Measurements from ENCODE around the gene MAPK10. TPM values are rescaled to one million over a fixed set of nuclear protein-coding genes. Genes with fewer than 3 reads are reported as not detected.

The MAPK10 gene
- total and polyA plus RNA-seq, 2 donors (not counting 3 experiments of a cell fraction or from before 2014, with no cell fraction given): 0.17 TPM; not detected in 1

DNA sequence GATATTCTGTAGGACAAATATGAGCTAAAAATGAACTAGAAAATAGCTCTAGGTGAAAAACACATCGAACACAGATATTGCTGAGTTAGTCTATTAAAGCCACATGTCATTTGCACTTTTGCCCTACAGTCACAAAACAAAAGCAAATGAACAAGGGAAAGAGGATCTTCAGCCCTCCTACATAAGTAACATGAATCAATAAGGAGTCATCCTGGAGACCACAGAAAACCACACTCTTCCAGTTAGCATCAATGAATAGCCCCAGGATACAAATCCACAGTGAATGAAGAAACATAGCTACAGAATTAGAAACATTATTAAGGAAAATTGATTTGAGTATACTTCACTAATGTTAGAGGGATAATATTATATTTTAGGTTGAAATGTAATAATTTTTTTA lies 311.4 kb downstream of the MAPK10 start:
- Histone ChIP-seq H3K79me2 (ENCODE audit: control insufficient read depth, insufficient read depth, low read length) (no peaks in the 10 kb centered on the region), H3K27me3 (ENCODE audit: control insufficient read depth in 2 of 2, insufficient read depth in 2 of 2, low read length in 2 of 2) (peaks cover 6 to 17% of the 10 kb centered on the region in 2 experiments), H3K4me3 (replicated peaks in 1 of 3; ENCODE audit: insufficient read depth in 1 of 3, low read depth in 1 of 3, low read length in 3 of 3) (no peak overlapping the region), H3K9ac (replicated peaks; ENCODE audit: extremely low read depth, insufficient read depth, low read length) (no peak overlapping the region), H3K9me3 (replicated peaks; ENCODE audit: control insufficient read depth, insufficient read depth, low read length) (no peaks in the 10 kb centered on the region), H3K36me3 (ENCODE audit: control insufficient read depth in 2 of 2, extremely low read depth in 1 of 2, insufficient read depth in 2 of 2, low read length in 2 of 2) (no peaks in the 10 kb centered on the region), H3K9me1 (replicated peaks; ENCODE audit: control insufficient read depth, extremely low read depth, insufficient read depth, low read length) (no peaks in the 10 kb centered on the region), H4K20me1 (replicated peaks; ENCODE audit: control insufficient read depth, extremely low read depth, insufficient read depth, low read length) (no peaks in the 10 kb centered on the region), H3K4me1 (ENCODE audit: control insufficient read depth, extremely low read depth, insufficient read depth, low read length) (no peaks in the 10 kb centered on the region), H3K4me2 (ENCODE audit: insufficient read depth, low read length) (no peak overlapping the region), H3K27ac (ENCODE audit: insufficient read depth, low read depth, low read length) (no peak overlapping the region), H2AFZ (ENCODE audit: low read depth, low read length) (no peak overlapping the region)
- intact Hi-C loops (cut with micrococcal nuclease) (no loop called here), dilution Hi-C loops (cut with MboI; ENCODE audit: extremely low pct_ligation_motif_present, low sequenced_read_pairs) (no loop called here)
- BruUV-seq (replicated peaks): no TSS peak
- FAIRE-seq (no peak), DNase-seq (ENCODE audit: low read depth, low spot score) (no peak)
- TF ChIP-seq, protein P1, sequence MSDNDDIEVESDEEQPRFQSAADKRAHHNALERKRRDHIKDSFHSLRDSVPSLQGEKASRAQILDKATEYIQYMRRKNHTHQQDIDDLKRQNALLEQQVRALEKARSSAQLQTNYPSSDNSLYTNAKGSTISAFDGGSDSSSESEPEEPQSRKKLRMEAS (IDR thresholded peaks at IDR 0.05; ENCODE audit: insufficient read depth, insufficient read length): no peak
- TF ChIP-seq EZH2 (IDR thresholded peaks at IDR 0.05; ENCODE audit: borderline replicate concordance, low read depth, low read length, severe bottlenecking) (no peak), POLR2AphosphoS5 (IDR thresholded peaks at IDR 0.05; ENCODE audit: insufficient read depth, low read depth, low read length) (no peak), POLR2A (IDR thresholded peaks at IDR 0.05; ENCODE audit: low read depth, low read length) (no peak), JUN (IDR thresholded peaks at IDR 0.05; ENCODE audit: borderline replicate concordance, insufficient read depth, insufficient read length, low read depth) (no peak), GATA2 (IDR thresholded peaks at IDR 0.05; ENCODE audit: insufficient read depth, insufficient read length, low read depth, low read length) (no peak), MYC (IDR thresholded peaks at IDR 0.05; ENCODE audit: low read depth, low read length) (no peak), FOS (IDR thresholded peaks at IDR 0.05; ENCODE audit: borderline replicate concordance, insufficient read depth, low read length) (no peak)
- TF ChIP-seq, protein P2, sequence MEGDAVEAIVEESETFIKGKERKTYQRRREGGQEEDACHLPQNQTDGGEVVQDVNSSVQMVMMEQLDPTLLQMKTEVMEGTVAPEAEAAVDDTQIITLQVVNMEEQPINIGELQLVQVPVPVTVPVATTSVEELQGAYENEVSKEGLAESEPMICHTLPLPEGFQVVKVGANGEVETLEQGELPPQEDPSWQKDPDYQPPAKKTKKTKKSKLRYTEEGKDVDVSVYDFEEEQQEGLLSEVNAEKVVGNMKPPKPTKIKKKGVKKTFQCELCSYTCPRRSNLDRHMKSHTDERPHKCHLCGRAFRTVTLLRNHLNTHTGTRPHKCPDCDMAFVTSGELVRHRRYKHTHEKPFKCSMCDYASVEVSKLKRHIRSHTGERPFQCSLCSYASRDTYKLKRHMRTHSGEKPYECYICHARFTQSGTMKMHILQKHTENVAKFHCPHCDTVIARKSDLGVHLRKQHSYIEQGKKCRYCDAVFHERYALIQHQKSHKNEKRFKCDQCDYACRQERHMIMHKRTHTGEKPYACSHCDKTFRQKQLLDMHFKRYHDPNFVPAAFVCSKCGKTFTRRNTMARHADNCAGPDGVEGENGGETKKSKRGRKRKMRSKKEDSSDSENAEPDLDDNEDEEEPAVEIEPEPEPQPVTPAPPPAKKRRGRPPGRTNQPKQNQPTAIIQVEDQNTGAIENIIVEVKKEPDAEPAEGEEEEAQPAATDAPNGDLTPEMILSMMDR (IDR thresholded peaks at IDR 0.05; ENCODE audit: extremely low read depth in 1 of 2, insufficient read depth in 1 of 2, low read depth in 1 of 2, low read length in 2 of 2): no peak
- POLR2A ChIA-PET: no interaction called here
- CTCF ChIA-PET: interaction anchor here (0.9 to 1.3 kb wide), 3 partner anchors 12 to 252 kb away, joined by 4 to 6 read pairs (median 4); no protein-coding TSS in a partner anchor

Data from endothelial cell of umbilical vein (primary cell).